Epithelial cell of proximal tubule (primary cell): Measurements from ENCODE around the gene VAMP4. TPM values are rescaled to one million over a fixed set of nuclear protein-coding genes. Genes with fewer than 3 reads are reported as not detected.
"Not testable (repeated sequence)": the region's sequence is repeated elsewhere in the genome, so short reads cannot be mapped to it uniquely, and the experiment has no call there.

Experiments used
- DNase-seq: peaks from one replicate; pipeline ENCODE4 v3.0.0-alpha.2; 2011; ENCODE audit warnings: low read depth
- H3K4me3 ChIP-seq: 2 replicates; pipeline ENCODE4 v1.5.1; 2011; ENCODE audit warnings: low read depth, mild to moderate bottlenecking, low read length
- total RNA-seq: library from RNA; depleted of rRNA; stranded (reverse); fragments of >200 nt; gene quantifications from 2 replicates; pipeline ENCODE4 v1.2.3, GENCODE V29; 2015
- TF ChIP-seq, protein P1 (sequence below): conservative IDR thresholded peaks from 2 replicates; pipeline ENCODE4 v1.5.1; 2012; ENCODE audit warnings: low read depth, mild to moderate bottlenecking, low read length

Gene VAMP4
- total RNA-seq, 1 donor from 2014 or later: 5.8 TPM

GRCh38 chr1:171712341-171712740 is 29.5 kb downstream of the VAMP4 start:
- no peak for DNase-seq
- TF ChIP-seq, protein P1, sequence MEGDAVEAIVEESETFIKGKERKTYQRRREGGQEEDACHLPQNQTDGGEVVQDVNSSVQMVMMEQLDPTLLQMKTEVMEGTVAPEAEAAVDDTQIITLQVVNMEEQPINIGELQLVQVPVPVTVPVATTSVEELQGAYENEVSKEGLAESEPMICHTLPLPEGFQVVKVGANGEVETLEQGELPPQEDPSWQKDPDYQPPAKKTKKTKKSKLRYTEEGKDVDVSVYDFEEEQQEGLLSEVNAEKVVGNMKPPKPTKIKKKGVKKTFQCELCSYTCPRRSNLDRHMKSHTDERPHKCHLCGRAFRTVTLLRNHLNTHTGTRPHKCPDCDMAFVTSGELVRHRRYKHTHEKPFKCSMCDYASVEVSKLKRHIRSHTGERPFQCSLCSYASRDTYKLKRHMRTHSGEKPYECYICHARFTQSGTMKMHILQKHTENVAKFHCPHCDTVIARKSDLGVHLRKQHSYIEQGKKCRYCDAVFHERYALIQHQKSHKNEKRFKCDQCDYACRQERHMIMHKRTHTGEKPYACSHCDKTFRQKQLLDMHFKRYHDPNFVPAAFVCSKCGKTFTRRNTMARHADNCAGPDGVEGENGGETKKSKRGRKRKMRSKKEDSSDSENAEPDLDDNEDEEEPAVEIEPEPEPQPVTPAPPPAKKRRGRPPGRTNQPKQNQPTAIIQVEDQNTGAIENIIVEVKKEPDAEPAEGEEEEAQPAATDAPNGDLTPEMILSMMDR: no peak
- no peak overlapping the region for H3K4me3 ChIP-seq

DNA sequence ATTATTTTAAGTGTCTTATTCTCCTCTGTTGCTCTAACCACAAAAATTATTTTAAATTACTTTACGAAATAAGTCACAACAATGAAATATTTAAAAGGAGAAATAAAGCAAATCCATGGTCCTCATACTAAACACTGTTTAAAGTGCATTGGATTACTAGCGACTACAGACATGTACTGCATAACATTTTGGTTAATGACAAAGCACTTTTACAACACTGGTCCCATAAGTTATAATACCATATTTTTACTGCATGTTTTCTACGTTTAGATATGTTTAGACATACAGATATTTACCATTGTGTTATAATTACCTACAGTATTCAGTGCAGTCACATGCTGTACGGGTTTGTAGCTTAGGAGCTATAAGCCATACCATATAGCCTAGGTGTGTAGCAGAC is 30.2 kb downstream of the VAMP4 start:
- no peak for DNase-seq
- TF ChIP-seq, protein P1: no peak

GRCh38 chr1:171707583-171707982 is 34.3 kb downstream of the VAMP4 start:
- DNase-seq: no peak
- TF ChIP-seq, protein P1: no peak
- H3K4me3 ChIP-seq: no peak overlapping the region

More for the DNA sequence above, 30.2 kb downstream of the VAMP4 start:
- H3K4me3 ChIP-seq: no peak overlapping the region

- TF ChIP-seq, protein P1: no peak
- no peak overlapping the region for H3K4me3 ChIP-seq
- DNase-seq: no peak
These were observed 39.3 kb downstream of the VAMP4 start for GRCh38 chr1:171702598-171702997.

- H3K4me3 ChIP-seq: no peak overlapping the region
- no peak for DNase-seq
- TF ChIP-seq, protein P1: no peak
These were observed 42.3 kb downstream of the VAMP4 start for GRCh38 chr1:171699531-171699930.

DNA sequence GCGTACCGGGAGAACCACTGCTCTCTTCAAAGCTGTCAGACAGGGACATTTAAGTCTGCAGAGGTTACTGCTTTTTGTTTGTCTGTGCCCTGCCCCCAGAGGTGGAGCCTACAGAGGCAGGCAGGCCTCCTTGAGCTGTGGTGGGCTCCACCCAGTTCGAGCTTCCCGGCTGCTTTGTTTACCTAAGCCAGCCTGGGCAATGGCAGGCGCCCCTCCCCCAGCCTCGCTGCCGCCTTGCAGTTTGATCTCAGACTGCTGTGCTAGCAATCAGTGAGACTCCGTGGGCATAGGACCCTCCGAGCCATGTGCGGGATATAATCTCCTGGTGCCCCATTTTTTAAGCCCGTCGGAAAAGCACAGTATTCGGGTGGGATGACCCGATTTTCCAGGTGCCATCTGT is 46.1 kb downstream of the VAMP4 start:
- not testable (repeated sequence) for DNase-seq, H3K4me3 ChIP-seq

DNA sequence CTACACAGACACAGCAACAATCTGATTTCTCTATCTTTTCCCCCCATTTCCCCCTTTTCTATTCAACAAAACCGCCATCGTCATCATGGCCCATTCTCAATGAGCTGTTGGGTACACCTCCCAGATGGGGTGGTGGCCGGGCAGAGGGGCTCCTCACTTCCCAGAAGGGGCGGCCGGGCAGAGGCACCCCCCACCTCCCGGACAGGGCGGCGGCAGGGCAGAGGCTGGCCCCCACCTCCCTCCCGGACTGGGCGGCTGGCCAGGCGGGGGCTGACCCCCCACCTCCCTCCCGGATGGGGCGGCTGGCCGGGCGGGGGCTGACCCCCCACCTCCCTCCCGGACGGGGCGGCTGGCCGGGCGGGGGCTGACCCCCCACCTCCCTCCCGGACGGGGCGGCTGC is 48.3 kb downstream of the VAMP4 start:
- not testable (repeated sequence) for DNase-seq, H3K4me3 ChIP-seq

DNA sequence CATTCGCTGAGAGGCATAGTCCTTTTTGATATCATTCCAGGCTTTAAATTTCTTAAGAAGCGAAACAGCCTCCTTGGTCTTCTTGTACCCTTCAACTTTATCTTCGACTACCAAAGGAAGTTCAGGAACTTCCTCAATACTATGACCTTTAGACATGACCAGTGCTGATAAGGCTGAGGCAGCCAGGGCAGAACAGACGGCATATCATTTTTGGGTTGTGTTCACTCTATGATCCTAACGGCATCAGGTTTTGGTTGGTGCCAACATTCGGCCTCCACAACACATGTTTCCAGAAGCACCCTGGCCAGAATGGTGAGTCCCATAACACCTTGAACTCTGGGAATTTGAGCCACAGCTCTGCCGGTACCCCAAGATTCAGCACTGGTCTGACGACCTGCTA is 58.0 kb downstream of the VAMP4 start:
- no peak for DNase-seq
- no peak overlapping the region for H3K4me3 ChIP-seq
- TF ChIP-seq, protein P1: no peak
